BE2C (cell line): ENCODE data around the gene MDM4.

ENCODE experiments used
- DNase-seq: peaks from one replicate; pipeline ENCODE4 v3.0.0-alpha.2; 2020
- H3K27me3 ChIP-seq: fragments of 250-450 bp; sonication (Bioruptor Pico); 2 replicates; pipeline ENCODE4 v1.5.1; 2020; ENCODE audit warnings: mild to moderate bottlenecking
- H3K36me3 ChIP-seq: fragments of 250-450 bp; sonication (Bioruptor Pico); 2 replicates; pipeline ENCODE4 v1.5.1; 2020; ENCODE audit warnings: mild to moderate bottlenecking
- H3K4me1 ChIP-seq: fragments of 250-450 bp; sonication (Bioruptor Pico); 2 replicates; pipeline ENCODE4 v1.5.1; 2020
- H3K4me3 ChIP-seq: 2 replicates; pipeline ENCODE4 v1.5.1; 2011; ENCODE audit warnings: low read depth, low read length
- H3K9me3 ChIP-seq: fragments of 250-450 bp; sonication (Bioruptor Pico); 2 replicates; pipeline ENCODE4 v1.5.1; 2020
- TF ChIP-seq, protein P1 (sequence below): IDR thresholded peaks from 2 replicates; pipeline ENCODE4 v1.5.1; 2012; ENCODE audit warnings: mild to moderate bottlenecking, low read depth, low read length

MDM4 gene

DNA sequence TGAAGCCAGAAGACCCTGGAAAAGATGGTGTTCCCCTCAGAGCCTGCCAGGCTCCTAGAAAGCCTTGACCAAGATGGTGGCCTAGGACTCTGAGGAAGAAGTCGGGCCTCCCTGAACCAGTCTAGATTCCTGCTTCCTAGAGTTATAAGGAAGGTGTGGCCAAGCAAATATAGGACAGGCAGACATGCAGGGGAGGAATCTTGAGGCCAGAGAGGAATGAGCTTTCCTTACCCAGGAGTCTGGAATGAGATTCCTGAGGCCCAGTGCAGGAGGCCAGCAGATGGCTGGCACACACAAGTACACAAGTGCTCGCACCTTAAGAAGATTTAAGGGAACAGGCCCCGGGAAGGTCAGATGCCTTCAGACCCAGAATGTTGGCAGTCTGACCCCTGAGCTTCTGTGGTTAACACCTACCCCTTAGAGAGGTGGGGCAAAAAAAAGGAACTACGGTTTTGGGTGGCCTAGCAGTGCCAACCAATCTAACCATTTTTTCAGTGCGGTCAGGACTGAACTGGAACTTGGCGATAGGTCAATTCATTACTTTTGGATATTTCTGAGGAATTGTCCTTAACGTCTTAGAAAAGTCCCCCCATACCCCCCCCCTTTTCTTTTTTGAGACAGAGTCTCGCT is 73.3 kb downstream of the MDM4 start:
- H3K4me3 ChIP-seq: no peak overlapping the region
- TF ChIP-seq, protein P1, sequence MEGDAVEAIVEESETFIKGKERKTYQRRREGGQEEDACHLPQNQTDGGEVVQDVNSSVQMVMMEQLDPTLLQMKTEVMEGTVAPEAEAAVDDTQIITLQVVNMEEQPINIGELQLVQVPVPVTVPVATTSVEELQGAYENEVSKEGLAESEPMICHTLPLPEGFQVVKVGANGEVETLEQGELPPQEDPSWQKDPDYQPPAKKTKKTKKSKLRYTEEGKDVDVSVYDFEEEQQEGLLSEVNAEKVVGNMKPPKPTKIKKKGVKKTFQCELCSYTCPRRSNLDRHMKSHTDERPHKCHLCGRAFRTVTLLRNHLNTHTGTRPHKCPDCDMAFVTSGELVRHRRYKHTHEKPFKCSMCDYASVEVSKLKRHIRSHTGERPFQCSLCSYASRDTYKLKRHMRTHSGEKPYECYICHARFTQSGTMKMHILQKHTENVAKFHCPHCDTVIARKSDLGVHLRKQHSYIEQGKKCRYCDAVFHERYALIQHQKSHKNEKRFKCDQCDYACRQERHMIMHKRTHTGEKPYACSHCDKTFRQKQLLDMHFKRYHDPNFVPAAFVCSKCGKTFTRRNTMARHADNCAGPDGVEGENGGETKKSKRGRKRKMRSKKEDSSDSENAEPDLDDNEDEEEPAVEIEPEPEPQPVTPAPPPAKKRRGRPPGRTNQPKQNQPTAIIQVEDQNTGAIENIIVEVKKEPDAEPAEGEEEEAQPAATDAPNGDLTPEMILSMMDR: no peak
- no peaks in the 10 kb centered on the region for H3K27me3 ChIP-seq
- H3K9me3 ChIP-seq: no peaks in the 10 kb centered on the region
- H3K36me3 ChIP-seq: no peaks in the 10 kb centered on the region
- peaks cover 14% of the 10 kb centered on the region for H3K4me1 ChIP-seq
- DNase-seq: no peak

DNA sequence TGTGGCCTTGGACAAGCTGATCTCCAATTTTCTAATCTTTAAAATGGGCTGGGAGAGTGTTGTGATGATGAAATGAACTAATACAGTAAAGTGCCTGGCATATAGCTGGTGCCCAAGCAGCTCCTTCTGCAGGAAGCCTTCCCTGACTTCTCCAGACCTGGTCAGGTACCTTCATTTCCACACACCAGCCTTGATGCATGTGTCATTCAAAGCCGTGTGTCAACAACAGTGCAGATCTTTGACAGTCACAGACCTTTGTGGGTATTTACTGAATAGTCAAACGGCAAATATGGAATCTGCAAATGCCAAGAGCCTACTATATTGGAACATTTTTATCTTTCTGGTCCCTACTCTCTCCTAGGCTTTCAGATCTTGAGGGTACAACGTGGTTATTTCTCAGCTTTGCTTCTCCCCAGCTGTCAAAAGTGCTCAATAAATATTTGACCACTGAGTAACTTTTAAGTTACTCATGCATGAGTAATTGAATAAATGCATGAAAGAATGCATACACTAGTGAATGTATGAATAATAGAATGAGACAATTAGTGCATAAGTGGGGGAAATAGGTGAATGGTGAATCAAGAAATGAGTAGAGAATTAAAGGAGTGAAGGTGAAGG is 75.4 kb downstream of the MDM4 start:
- Histone ChIP-seq H3K36me3 (no peaks in the 10 kb centered on the region), H3K4me3 (no peak overlapping the region), H3K9me3 (no peaks in the 10 kb centered on the region), H3K4me1 (peaks cover 5% of the 10 kb centered on the region; the same call in 1 of the 2 replicates), H3K27me3 (no peaks in the 10 kb centered on the region)
- no peak for DNase-seq
- TF ChIP-seq, protein P1: no peak

DNA sequence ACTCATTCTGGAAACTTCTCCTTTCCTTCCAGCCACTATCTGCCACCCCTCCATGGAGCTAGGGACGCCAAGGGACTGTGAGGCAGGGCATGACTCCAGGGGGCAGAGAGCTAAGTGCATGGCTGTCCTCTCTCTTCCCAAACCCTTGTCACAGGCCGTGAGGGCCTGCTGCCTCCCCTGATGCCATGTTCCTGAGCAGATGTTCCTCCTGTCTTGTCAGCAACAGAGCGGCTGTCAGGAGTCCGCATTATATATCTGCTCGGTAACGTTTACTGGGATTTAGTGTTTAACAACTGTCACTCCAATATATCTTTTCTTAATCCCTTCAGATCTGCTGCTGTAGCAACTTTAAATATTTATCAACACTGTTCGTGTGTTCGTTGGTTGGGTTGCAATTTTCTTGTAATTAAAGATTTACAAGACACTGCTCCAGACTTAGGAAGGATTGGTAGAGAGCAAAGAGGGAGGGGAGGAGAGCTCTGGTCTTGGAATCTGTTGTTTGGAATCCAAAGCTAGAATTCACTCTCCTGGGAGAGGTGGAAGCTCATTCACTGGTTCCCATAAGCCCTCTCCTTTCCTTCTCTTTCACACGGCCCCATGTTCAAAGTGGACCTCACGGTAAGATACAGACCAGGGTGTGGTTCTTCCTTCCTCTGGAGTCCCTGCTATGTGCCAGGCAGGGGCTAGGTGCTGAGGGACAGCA is 76.2 kb downstream of the MDM4 start:
- TF ChIP-seq, protein P1: no peak
- no peaks in the 10 kb centered on the region for H3K36me3 ChIP-seq
- H3K4me1 ChIP-seq: peaks cover 5% of the 10 kb centered on the region; the same call in 1 of the 2 replicates
- no peaks in the 10 kb centered on the region for H3K9me3 ChIP-seq
- DNase-seq: no peak
- H3K4me3 ChIP-seq: no peak overlapping the region
- no peaks in the 10 kb centered on the region for H3K27me3 ChIP-seq

DNA sequence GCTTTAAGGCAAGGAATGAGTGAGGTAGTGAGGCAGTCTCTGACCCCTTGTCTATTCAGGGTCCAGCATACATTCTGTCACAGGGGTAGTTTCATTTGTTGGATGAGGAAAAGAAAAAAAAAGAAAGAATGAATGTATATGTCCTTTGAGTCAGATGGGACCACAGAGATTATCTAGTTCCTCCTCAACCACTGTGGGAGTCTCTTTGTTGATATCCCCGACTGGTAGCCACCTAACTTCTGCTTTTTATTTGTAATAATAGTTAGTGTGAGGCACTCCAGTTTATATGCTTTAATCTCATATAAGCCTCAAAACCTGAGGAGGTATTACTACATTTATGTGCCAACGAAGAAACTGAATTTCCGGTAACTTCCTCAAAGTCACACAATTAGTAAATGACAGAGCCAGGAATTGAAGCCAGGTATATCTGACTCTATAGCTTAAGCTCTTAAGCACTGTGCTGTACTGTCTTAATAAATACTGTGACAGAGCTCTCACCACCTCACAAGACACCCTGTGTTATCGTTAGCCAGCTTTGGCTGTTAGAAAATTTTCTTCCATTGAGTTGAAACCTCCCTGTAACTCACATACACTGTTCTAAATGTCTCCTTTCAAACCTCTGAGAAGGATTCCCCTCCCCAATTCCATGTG is 82.2 kb downstream of the MDM4 start:
- no peak overlapping the region for H3K4me3 ChIP-seq
- H3K36me3 ChIP-seq: no peaks in the 10 kb centered on the region
- no peaks in the 10 kb centered on the region for H3K27me3 ChIP-seq
- TF ChIP-seq, protein P1: no peak
- no peaks in the 10 kb centered on the region for H3K9me3 ChIP-seq
- peaks cover 7% of the 10 kb centered on the region for H3K4me1 ChIP-seq
- no peak for DNase-seq

DNA sequence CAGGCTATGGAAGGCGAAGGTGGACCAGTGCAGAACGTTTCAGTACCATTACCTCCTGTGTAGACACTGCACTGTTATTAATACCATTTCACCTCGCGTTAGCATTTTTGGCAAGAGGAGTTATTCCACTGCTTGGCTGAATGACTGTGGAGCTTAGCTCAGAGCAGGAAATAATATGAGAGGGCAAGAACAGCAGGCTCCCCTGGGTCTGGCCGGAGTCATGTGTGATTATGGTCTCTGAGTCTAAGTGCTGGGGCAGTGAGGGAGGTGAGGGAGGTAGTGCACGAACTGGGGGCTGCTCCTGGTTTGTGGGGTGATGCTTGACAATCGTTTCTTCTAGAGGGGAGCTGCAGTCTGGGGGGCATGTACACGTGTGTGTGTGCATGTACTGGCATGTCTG is 82.9 kb downstream of the MDM4 start:
- no peaks in the 10 kb centered on the region for H3K9me3 ChIP-seq
- H3K27me3 ChIP-seq: no peaks in the 10 kb centered on the region
- TF ChIP-seq, protein P1: no peak
- H3K4me1 ChIP-seq: peaks cover 7% of the 10 kb centered on the region
- H3K4me3 ChIP-seq: no peak overlapping the region
- no peaks in the 10 kb centered on the region for H3K36me3 ChIP-seq
- DNase-seq: no peak

DNA sequence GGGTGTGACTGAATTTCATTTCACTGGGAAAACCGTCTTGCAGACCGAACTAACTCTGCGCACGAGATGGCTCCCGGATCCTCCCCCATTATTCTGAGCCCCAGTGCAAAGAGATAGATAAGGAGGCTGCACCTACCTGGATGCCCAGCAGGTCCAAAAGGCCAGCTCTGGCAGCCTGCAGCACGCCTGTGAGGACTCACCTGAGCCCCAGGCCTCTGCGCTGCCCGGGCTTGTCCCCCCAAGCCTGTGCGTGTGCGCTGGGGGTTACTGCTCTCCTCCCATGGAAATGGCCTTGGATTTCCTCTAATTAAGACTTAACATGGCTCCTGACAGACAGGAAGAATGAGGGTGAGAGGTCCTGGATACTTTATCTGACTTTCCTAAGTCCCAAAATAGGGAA is 83.4 kb downstream of the MDM4 start:
- H3K27me3 ChIP-seq: no peaks in the 10 kb centered on the region
- peaks cover 7% of the 10 kb centered on the region for H3K4me1 ChIP-seq
- DNase-seq: no peak
- no peak overlapping the region for H3K4me3 ChIP-seq
- no peaks in the 10 kb centered on the region for H3K36me3 ChIP-seq
- no peaks in the 10 kb centered on the region for H3K9me3 ChIP-seq
- TF ChIP-seq, protein P1: no peak
